Measurements from ENCODE around the gene ADAT2. TPM values are rescaled to one million over a fixed set of nuclear protein-coding genes. Genes with fewer than 3 reads are reported as not detected.
"Not testable (repeated sequence)": the region's sequence is repeated elsewhere in the genome, so short reads cannot be mapped to it uniquely, and the experiment has no call there.

The ADAT2 gene
- polyA plus RNA-seq, 3 donors, result 2.5 to 3.9 (median 2.8) TPM

DNA sequence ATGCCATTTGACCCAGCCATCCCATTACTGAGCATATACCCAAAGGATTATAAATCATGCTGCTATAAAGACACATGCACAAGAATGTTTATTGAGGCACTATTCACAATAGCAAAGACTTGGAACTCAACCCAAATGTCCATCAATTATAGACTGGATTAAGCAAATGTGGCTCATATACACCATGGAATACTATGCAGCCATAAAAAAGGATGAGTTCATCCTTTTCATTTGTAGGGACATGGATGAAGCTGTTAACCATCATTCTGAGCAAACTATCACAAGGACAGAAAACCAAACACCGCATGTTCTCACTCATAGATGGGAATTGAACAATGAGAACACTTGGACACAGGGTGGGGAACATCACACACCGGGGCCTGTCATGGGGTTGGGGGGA, 2.6 kb downstream of the ADAT2 start:
- 94 to 100% (median 99%) methylated on average over 2 of the region's 2 CpGs for WGBS, 3 donors

DNA sequence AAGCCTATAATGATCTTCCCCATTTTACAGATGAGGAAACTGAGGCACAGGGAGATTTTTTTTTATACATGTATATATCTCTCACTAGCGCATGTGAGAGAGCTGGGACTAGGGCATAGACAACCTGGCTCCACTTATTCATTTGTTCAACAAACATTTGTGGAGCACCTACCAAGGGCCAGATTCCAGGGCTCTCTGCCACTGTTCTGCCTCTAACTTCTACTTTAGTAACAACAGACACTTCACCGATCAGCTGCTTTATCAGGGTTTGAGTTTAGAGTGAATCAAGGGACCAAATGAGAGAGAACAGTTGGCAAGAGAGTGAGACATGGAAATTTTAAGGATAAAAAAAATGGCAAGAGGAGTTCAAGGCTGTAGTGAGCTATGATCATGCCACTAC, 7.4 kb downstream of the ADAT2 start:
- 96 to 100% (median 98%) methylated on average over 2 of the region's 2 CpGs for WGBS, 3 donors
- no peak overlapping the region for H3K27ac ChIP-seq (ENCODE audit: low read depth, low read length)

More for the DNA sequence above, 2.6 kb downstream of the ADAT2 start:
- not testable (repeated sequence) for H3K27ac ChIP-seq (ENCODE audit: low read depth, low read length)

DNA sequence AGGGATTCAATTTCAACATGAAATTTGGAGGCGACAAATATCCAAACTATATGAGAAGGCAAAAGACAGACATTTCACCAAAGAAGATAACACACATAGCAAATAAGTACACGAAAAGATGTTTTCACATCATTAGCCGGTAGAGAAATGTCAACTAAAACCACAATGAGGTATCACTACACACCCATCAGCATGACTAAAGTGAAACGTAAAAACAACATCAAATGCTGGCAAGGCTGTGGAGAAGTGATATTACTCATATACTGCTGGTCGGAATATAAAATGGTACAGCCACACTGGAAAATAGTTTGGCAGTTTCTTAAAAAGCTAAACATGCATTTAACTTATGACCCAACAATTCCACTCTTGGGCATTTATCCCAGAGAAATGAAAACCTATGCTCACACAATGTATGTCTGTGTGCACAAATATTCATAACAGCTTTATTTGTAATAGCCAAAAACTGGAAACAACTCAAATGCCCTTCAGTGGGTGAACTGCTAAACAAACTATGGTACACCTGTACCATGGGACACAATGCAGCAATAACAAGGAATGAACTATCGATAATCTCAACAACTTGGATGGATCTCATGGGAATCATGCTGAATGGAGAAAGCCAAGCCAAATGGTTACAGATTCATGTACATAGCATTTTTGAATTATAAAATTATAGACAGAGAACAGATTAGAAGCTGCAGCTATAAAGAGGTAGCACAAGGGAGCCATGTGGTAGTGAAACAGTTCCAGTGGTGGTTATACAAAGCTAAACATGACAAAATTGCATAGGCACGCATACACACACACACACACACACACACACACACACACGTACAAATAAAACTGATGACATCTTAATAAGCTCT, 8.6 kb downstream of the ADAT2 start:
- 91 to 93% (median 93%) methylated on average over 8 of the region's 8 CpGs for WGBS, 3 donors
- no peak overlapping the region for H3K27ac ChIP-seq (ENCODE audit: low read depth, low read length)

DNA sequence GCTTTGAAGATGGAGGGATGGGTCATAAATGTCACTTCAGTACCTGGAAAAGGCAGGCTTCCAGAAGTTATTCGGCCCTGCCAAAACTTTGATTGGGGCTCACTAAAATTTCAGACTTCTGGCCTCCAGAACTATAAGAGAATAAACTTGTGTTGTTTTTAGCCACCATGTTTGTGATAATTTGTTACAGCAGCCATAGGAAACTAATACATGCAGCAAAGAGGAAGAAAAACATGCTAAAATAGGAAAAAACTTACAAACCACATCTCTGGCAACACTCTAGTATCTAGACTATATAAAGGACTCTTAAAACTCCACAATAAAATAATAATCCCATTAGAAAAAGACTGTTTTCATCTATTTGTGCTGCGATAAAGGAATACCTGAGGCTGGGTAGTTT, 9.5 kb downstream of the ADAT2 start:
- no peak overlapping the region for H3K27ac ChIP-seq (ENCODE audit: low read depth, low read length)
- 95 to 99% (median 97%) methylated on average over 2 of the region's 2 CpGs for WGBS, 3 donors

DNA sequence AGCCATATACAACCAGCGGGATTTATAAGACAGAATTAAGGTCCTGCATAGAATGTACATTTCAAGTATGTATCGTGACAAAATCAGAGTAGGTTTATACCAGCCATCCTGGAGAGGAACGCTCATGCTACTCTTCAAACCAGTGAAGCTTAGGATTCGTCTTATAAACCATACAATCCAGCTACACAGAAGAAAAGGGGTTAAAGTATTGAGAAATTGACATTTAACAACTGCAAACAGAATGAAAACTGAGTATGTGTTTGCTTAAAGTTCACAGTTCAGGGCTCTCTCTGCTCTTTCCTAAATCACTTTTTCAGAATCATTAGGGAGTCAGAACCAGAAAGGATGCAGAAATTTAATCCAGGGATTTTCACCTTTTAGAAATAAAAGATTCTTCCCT, 17.9 kb downstream of the ADAT2 start:
- WGBS, 3 donors, result 94 to 97% (median 96%) methylated on average over 4 of the region's 4 CpGs
- H3K27ac ChIP-seq (ENCODE audit: low read depth, low read length), result no peak overlapping the region

DNA sequence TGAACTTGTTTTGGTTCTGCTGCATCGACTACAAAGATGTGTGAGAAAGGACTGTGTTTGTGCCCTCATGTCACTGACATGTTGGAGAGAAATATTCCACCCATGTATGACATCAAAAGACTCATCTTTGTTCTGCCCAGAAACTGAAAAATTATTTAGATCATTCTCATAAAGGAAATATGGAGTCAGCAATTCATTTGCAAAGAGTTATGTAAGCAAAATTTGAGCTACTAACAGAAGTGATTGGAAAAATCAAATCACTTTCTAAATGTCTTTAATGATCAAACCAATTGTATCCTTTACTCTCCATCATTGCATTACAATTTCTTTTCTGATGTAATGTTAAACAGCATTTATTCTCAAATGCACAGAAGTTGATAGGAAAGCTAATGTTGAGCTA, 19.3 kb downstream of the ADAT2 start:
- H3K27ac ChIP-seq (ENCODE audit: low read depth, low read length), result no peak overlapping the region
- WGBS, 3 donors, result 14 to 88% (median 70%) methylated on average over 1 of the region's 1 CpG

DNA sequence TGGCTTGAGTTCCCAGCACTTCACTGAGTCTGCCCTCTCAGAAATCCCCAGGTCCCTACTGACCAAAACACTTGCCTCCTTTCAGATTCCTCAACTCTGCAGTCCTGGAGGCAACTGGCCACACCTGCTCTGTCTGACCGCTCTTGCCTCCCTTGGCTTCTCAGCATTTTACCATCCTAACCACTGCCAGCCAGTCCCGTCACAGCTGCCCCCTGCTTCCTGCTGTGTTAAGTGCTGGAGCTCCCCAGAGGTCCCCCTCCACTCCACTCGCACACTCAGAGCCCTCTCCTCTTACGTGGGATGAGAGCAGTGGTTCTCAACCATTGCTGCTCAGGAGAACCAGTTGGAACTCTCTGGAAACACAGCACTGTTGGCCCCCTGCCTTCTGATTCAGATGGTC, 20.5 kb downstream of the ADAT2 start:
- WGBS, 3 donors, result 87 to 98% (median 91%) methylated on average over 4 of the region's 4 CpGs
- H3K27ac ChIP-seq (ENCODE audit: low read depth, low read length), result no peak overlapping the region

DNA sequence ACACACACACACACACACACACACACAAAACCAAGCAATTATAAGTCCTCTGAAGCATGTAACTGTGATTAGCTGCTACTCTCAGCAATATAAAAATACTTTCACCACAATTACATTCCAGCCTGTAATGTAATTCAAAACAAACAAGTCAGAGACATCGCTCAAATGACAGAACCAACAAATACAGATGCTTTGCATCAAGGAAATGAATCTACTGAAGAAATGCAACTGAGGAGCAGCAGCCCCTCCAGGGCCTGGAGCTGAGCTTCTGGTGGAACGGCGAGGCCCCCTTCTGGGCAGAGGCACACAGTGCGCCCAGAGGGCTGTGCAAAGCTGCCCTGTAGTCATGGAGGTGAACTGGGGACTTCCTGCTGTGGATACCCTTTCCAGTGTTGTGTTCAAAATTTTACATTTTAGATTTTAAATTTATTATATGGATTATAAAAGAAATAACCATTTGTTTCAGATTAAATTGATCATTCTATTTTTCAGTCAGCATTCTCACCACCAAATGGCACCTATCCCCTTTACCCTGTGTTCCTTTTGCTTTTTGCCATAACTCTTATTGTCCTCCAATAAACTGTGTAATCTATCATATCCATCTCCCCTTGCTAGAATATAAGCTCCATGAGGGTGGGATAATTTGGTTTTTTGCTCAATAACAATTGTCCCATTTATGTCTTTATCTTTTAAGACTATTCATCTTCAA, 23.2 kb downstream of the ADAT2 start:
- no peak overlapping the region for H3K27ac ChIP-seq (ENCODE audit: low read depth, low read length)
- 20 to 35% (median 21%) methylated on average over 4 of the region's 4 CpGs for WGBS, 3 donors

DNA sequence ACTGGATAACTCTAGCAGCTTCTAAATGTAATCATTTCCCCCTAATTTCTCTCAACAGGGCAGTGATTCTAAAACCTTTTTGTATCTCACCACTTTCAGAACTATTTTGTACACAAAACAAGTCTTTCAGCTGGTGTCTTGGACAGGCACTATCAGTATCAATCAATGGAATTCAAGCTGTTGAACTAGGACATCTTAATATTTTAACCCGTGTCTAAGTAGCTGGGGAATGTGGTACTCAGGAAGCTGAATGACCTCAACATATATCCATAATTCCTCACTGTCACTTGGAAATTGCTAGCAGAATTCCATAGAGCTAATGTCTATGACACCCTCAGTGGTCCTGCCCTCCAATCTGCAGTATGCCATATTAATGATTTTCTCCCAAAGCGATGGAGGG, 24.5 kb downstream of the ADAT2 start:
- H3K27ac ChIP-seq (ENCODE audit: low read depth, low read length), result no peak overlapping the region
- WGBS, 3 donors, result 74 to 88% (median 88%) methylated on average over 2 of the region's 2 CpGs

DNA sequence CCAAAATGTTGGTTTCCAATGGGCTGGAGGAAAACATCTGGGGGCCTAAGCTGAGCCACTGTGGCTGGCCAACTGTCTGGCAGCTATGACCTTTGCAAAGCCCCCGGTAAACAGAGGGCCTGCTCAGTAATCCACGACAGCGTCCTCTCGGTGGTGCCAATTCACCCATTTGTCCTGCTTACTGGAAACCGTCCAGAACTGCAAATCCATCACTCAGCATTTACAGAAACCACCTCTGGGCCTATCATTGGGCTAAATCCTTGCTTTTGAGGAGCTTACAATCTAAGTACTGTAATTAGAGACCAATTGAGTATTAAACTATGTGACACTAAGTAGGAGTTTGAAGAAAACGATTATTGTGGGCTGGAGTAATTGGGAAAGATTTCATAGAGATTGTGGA, 31.0 kb downstream of the ADAT2 start:
- WGBS, 3 donors, result 88 to 89% (median 89%) methylated on average over 6 of the region's 6 CpGs
- no peak overlapping the region for H3K27ac ChIP-seq (ENCODE audit: low read depth, low read length)

DNA sequence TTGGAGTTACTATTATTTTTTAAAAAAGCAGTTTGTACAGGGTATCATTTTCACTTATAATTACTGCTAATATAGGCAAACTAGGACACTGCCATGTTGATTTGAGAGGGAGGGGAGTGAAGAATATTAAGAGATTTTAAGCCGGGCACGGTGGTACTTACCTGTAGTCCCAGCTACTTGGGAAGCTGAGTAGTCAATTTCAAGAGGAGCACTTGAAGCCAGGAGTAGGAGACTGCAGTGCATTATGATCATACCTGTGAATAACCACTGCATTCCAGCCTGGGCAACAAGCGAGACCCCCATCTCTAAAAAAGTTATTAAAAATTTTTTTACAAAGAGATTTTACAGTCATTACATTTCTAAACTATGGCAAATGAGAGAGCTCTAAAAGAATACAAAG, 35.7 kb downstream of the ADAT2 start:
- 91 to 98% (median 97%) methylated on average over 3 of the region's 3 CpGs for WGBS, 3 donors

DNA sequence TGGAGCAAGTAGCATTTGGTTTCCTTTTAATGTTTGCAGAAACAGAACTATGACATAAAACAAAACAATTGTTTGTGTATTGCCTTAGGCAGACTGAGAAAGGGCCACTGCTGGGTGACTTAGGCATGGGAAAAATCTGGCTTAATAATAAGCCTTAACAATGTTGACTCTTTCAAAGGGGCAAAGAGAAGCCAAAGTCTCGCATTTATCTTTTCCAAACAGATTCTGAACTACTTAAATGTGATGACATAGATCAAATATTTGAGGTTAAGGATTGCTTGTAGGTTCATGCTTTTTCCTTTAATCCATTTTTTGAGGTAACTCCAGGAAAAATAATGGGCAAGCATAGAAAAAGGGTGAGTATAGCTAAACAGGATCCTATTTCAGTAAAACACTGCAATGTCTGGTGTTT, 39.6 kb downstream of the ADAT2 start:
- H3K27ac ChIP-seq (ENCODE audit: low read depth, low read length), result no peak overlapping the region
- WGBS, 3 donors, result 31 to 86% (median 76%) methylated on average over 1 of the region's 1 CpG

More for the DNA sequence above, 35.7 kb downstream of the ADAT2 start:
- no peak overlapping the region for H3K27ac ChIP-seq (ENCODE audit: low read depth, low read length)

DNA sequence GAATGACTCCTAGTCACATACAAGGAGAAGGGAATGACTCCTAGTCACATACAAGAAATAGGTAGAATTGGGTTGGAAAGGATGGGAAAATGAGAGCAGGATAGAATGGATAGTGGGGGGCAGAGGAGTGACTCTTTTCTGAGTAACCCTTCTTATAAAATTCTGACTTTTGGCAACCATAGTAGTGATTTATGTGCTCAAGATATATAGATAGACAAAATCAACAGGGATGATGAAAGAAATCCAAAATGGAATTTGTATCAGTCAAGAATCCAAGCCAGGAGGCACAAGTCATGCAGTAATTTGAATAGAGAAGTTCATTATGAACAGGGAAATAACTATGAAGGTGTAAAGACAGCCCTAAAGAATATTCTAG, 41.7 kb downstream of the ADAT2 start:
- H3K27ac ChIP-seq (ENCODE audit: low read depth, low read length), result no peak overlapping the region

DNA sequence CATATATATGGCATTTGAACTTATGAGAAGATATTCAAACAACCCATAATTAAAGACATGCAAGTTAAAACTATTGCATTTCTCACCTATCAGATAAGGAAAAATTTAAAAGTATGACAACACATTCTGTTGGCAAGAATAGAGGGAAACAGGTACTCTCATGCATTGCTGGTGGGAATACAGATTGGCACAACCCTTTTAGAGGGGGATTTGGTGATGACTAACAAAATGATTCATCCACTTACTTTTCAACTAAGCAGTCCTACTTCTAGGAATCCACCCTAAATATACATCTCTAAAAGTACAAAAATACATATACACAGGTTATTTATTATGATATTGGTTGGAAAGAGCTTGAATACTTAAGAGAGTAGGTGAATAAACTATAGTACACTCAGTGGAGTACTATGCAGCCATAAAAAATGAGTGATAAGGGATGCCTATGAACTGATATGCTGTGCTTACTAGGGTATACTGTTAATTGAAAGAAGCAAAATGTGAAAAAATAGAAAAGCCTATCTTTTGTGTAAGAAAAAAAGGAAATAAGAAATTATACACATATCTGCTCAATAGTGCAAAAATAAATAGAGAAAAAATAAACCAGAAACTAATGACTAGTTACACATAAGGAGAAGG, 42.2 kb downstream of the ADAT2 start:
- no peak overlapping the region for H3K27ac ChIP-seq (ENCODE audit: low read depth, low read length)

DNA sequence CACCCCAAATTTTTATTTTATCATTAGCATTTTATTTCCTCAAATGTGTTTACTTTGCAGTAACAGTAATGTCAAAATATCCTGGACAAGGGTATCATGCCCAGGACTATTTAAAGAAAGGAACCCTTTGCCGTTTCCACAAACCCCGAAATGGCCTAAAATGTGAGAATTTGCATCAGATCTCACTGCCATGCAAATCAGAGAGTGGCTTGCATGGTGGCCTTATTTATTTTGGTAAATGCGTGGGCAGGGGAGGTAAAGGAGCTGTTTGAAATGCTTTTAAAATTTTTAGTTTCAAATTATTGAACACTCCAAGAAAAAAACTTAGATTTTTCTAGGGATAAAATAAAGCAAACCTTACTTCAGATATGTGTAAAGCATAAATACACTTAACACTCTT, 43.8 kb downstream of the ADAT2 start:
- WGBS, 3 donors, result 86 to 93% (median 90%) methylated on average over 3 of the region's 3 CpGs
- H3K27ac ChIP-seq (ENCODE audit: low read depth, low read length), result no peak overlapping the region

DNA sequence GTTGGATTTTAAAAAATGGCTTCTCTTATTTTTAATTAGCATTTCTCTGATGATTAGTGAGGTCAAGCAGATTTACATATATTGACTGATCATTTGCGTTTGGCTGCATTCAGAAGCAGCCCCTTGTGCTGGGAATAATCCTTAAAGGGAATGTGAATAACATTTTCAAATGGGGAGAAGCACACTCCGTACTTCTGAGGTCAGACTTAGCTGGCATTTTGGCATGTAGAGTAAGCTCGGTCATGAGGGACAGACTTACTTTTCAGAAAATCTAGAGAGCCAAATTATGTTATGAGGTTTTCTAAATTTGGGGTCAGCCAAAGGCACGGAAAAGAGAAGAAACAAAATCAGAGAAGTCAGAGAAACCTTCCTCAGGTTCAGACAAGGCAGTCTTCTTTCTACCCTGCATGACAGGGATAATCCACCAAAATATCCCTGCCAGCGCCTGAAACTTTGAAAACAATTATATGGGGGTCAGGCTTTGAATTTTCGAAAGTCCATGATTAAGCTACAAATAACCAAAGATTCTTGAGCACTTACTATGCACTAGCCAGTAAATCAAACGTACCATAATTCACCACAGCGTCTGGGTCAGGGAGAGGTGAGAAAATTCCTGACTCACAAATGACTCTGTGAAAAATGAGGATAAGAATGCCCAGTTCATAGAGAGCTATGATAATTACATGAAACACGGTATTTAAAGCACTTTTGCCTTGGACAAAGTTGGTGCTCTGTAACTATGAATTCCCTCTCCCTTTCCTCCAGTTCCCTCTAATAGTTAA, 44.9 kb downstream of the ADAT2 start:
- 68 to 81% (median 76%) methylated on average over 9 of the region's 9 CpGs for WGBS, 3 donors
- H3K27ac ChIP-seq (ENCODE audit: low read depth, low read length), result no peak overlapping the region

DNA sequence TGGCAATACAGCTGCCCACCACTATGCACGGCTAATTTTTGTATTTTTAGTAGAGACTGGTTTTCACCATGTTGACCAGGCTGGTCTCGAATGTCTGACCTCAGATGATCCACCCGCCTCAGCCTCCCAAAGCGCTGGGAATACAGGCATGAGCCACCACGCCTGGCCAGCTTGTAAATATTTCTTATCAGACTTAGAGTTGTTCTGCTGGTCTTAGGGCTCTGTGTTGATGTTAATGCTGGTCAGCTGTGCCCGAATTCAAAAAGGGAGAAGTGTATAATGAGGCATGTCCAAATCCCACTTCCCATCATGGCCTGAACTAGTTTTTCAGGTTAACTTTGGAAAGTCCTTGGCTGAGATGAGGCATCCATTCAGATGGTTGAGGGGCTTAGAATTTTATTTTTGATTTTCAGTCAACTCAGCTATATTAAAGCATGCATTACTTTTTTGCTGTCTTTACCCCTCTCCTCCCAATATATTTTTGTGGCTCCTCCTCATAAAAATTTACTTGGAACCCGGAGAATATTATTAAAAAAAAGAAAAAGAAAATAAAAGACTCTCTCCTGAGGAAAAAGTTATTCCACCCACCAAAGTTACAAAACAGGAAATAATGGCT, 47.7 kb downstream of the ADAT2 start:
- H3K27ac ChIP-seq (ENCODE audit: low read depth, low read length), result no peak overlapping the region
- 88 to 91% (median 90%) methylated on average over 7 of the region's 7 CpGs for WGBS, 3 donors

DNA sequence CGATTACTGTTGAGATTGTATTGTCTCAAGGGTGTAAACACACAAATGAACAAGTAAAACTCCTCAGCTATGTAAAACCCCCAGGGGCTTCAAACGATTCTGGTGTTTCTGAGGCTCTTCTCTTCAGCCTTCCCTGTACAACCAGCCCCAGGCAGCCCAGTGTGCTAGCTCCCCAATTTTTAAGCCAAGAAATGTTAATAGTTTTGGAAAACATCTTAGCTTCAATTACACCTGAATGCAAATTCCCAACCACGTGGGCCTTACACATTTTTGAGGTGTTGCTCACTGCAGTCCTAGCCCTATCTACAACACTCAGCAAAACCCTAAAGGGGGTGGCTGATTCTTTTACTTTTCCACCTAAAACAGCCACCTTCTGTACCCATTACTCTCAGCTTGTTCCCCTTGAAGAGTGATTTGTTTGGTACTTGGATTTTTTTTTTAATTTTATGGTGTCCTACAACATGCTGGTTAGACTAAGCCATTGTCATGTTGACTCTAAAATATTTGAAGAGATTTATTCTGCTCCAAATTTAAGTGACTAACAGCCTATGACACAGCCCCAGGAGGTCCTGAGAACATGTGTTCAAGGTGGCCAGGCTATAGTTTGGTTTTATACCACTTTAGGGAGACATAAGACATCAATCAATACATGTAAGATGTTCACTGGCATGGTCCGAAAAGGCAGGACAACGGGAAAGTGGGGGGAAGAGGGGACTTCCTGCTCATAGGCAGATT, 48.7 kb downstream of the ADAT2 start:
- WGBS, 3 donors, result 85 to 90% (median 89%) methylated on average over 5 of the region's 5 CpGs
- H3K27ac ChIP-seq (ENCODE audit: low read depth, low read length), result no peak overlapping the region
